ENCODE results near the gene NOL8.

DNA sequence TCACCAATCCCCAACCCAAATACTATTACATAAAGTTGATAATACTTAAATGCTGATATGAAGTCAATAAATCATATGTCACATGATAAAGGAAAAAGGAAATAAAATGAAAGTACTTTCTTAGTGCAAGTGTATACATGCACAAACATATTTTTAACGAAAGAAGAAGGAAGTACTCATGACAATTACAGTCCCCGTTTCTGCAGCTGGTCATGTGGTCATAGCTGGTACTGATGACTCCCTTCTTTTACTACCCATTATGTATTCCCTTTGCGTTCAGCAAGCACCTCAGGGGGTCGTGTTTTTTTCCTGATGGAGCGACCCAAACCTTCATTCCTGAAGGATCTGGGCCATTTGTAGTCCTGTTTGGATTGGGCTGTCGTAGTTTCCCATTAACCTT, 27.9 kb upstream of the NOL8 start:
- TF ChIP-seq EZH2 (IDR thresholded peaks at IDR 0.05; ENCODE audit: low read length): no peak
- TF ChIP-seq, protein P1, sequence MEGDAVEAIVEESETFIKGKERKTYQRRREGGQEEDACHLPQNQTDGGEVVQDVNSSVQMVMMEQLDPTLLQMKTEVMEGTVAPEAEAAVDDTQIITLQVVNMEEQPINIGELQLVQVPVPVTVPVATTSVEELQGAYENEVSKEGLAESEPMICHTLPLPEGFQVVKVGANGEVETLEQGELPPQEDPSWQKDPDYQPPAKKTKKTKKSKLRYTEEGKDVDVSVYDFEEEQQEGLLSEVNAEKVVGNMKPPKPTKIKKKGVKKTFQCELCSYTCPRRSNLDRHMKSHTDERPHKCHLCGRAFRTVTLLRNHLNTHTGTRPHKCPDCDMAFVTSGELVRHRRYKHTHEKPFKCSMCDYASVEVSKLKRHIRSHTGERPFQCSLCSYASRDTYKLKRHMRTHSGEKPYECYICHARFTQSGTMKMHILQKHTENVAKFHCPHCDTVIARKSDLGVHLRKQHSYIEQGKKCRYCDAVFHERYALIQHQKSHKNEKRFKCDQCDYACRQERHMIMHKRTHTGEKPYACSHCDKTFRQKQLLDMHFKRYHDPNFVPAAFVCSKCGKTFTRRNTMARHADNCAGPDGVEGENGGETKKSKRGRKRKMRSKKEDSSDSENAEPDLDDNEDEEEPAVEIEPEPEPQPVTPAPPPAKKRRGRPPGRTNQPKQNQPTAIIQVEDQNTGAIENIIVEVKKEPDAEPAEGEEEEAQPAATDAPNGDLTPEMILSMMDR (optimal IDR thresholded peaks at IDR 0.05 in 1 of 3, IDR thresholded peaks at IDR 0.05 in 1 of 3, conservative IDR thresholded peaks at IDR 0.05 in 1 of 3; ENCODE audit: extremely low read depth in 1 of 3, insufficient read depth in 2 of 3, low read length in 3 of 3): no peak
